GM21515 (cell line): Measurements from ENCODE around the gene LHFPL3.

ENCODE experiments used
- ATAC-seq: cut with Tn5 transposase; IDR thresholded peaks from one replicate; pipeline ENCODE4 v1.9.1; 2021; ENCODE audit not compliant: unreplicated experiment

The LHFPL3 gene

GRCh38 chr7:104795086-104795485 lies 466.7 kb downstream of the LHFPL3 start:
- ATAC-seq: no peak

DNA sequence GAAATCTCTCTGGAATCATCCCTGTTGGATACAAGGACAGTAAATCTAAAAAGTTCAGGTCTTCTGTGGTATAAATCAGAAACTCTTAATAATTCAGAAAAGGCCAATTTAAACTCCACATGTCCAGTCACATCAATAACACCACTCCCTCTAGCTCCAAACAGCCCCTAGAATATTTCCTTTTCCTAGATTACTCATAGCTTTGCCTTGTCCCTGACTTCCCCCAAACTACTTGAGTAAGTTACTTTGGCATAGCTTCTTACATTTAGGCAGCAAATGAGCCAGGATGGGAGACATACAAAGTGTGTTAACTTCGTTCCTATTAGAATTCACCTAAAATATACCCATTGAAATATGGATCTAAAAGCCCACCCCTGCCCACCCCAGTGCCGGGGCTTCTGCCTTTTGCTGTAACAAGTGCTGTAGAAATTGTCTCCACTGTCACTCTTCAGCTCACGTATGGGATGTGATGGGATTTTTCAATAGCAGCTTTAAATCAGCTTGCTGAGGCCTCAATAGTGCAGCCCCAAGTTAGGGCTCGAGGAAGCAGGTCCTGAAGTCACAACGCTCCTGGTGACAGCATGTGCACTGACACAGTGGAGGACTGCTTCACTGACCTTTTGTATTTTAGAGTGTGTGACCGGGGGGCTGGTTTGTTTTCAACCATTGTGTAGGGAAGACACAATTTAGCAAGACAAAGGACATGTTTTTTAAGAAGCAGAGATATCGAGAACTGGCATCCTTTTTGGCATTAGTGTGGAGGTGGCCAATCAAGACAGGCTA lies 467.4 kb downstream of the LHFPL3 start:
- no peak for ATAC-seq

- no peak for ATAC-seq
Measured at GRCh38 chr7:104800307-104800706, 471.9 kb downstream of the LHFPL3 start.

DNA sequence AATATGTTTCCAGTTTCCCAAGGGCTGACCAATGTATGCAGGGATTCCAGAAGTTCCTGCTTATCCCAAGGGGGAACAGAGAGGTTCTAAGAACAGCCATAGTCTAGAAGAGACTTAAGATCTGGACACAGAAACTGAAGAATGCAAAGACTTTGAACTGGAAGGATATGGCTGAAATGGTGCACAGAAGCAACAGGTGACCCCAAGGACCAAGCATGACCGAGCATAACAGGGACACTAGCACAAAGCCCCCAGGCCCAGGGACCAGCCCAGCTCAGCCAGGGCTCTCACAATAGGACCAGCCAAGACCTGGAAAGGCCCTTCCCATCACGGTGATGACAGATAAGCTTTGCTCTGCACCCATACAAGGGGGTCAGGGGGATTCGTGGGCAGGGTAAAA lies 472.6 kb downstream of the LHFPL3 start:
- ATAC-seq: no peak

- ATAC-seq: no peak
Measured at GRCh38 chr7:104803931-104804330, 475.5 kb downstream of the LHFPL3 start.

GRCh38 chr7:104804696-104805095 lies 476.3 kb downstream of the LHFPL3 start:
- ATAC-seq: no peak

GRCh38 chr7:104805449-104806317 lies 477.3 kb downstream of the LHFPL3 start:
- no peak for ATAC-seq

- ATAC-seq: no peak
Measured at GRCh38 chr7:104807671-104808070, 479.3 kb downstream of the LHFPL3 start.

- ATAC-seq: no peak
Measured at GRCh38 chr7:104809906-104810305, 481.5 kb downstream of the LHFPL3 start.

DNA sequence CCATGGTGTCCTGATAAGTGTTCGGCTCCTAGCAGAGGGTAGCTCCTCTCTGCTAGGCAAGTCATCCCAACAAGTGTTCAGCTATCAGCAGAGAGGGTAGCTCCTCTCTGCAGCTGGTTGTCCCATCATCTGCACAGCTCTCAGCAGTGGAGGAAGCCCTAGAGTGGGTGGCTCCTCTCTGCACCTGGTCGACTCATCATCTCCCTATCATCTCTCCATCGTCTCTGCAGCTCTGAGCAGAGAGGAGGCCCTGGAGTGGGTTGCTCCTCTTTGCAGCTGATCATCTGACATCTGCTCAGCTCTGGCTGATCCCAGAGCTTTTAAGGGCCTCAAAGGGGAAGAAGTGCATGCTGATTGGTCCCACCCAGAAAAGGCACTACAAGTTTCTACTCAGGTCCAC lies 485.7 kb downstream of the LHFPL3 start:
- ATAC-seq: no peak

DNA sequence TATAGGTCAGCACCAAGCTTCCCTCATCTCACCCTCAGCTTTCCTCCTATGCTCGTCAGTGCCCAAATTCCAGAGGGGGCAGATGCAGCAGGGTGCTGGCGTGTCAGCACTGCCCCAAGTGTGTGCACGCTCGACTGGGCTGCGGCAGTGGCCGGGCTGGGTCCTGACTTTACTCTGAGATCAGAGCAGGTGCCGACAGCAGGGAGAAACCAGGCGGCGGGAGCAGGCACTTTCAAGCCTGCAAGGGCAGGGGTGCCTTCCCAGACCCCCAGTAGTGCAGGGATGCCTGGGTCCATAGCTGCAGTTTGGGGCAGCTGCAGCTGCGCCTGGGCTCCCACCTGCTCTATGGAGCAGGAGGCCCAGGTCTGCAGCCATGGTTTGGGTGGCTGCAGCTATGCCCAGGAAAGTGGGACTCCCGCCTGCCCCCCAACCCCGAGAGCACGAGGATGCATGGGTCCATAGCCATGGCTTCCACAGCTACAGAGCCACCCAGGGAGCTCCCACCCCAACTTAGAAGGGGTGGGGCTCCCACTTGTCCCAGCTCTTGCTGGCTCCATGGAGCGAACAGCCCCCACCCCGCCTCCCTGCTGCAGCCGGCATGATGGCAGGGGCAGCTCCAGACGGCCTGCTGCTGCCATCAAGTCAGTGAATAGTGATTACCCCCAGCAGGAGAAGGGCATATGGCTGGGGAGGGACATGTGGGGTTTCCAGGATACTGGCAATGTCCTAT lies 486.4 kb downstream of the LHFPL3 start:
- ATAC-seq: no peak

DNA sequence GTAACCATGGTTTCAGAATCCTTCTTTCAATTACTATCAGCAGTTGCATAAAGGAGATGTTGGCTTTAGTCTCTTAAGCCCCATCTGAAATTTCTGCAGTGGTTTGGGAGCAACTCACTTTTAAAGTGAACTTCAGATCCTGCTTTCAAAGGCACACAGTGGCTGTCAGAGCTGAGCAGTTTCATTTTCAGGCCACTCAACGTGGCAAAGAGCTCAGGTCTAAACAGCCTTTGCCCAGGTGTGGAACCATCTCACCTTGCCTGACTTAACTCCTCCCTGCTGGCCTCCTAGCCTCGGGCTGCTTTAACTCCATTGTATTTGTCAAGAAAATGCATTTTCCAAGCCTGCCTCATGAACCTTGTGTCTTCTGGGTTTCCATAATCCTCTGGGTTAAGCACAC lies 488.1 kb downstream of the LHFPL3 start:
- no peak for ATAC-seq

DNA sequence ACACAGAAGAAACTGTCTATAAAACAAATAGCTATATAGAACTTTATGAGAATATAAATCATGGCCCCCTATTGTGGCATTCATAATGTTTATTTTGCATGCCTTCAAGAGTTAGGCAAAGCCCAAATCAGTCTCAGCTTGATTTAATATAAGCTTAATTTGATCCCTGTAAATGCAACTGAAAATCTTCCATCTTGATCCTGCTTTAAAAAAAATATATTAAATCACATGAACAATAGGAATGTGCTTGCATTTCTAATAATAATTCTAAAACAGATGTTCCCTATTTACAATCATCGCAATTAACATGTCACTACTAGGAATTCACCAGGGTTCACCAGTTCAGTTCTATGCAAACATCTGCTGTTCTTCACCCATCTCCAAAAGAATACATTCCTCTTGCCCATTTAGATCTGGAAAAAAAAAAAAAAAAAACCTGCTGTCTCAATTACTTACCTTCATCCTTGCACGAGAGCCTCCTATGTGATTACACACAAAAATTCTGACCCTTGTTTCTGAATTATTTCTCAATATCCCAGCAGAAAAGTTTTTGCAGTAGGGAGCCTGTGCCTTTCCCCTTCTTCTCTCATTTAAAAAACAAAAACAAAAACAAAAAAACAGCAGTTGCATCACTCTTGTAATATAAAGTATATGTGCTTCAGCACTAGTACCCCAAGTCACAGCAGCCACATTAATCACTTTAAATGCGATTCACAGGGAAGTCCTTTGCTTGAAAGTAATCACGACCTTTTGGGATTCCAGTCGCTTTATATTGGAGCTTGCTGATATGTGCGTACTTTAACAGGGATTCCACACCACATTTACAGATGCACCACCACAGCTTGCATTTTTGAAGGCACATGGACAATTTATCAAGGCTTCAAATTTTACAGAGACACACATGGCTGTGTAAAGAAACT lies 490.8 kb downstream of the LHFPL3 start:
- no peak for ATAC-seq

DNA sequence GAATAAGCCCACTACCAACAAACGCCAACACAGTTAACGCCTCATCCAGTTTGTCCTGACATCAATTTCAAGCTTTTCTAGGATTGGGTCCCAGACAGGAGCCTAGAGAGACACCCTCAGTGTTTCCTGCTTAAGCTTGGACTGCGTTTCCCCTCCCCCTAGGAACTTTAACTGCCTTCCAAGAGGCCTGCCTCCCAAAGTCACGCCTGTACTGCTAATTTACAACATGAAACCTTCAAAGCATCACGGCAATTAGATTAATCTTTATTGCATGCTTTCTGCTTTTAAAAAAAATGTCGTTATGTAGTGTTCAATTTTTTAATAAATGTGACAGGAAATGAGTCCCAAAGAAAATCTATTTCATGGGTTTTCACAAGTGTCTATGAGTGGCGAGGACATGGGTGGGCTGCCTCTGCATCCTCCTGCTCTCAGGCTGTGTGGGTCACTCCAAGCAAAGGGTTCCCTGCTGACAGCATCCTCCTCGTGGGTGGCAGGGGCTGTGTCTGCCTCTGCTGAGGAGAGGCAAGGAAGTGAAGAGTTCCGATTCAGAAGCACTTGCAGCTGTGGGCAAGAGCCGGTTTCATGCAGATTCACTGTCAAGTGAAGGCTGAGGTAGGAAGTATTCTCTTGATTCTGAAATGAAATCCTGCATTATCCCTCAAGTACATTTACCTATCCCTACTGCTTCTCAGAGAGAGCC lies 492.6 kb downstream of the LHFPL3 start:
- no peak for ATAC-seq

DNA sequence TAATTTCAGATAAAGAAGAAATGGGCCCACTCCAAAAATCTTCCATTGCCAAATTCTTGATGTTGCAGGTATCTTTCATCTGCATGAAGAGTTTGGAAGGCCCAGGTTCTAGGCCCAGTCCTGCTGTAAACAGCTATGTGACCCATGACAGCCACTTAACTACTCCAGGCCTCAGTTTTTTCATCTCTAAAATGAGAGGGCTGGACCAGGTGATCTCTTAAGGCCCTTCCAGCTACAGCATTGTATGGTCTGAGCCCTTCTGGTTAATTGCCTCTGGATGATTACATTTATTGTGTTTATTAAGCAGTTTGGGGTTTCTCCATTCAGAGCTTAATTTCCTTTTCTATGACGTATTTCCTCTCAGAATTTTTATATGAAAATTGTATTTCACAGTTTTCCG lies 494.8 kb downstream of the LHFPL3 start:
- no peak for ATAC-seq

GRCh38 chr7:104825099-104825498 lies 496.7 kb downstream of the LHFPL3 start:
- no peak for ATAC-seq

DNA sequence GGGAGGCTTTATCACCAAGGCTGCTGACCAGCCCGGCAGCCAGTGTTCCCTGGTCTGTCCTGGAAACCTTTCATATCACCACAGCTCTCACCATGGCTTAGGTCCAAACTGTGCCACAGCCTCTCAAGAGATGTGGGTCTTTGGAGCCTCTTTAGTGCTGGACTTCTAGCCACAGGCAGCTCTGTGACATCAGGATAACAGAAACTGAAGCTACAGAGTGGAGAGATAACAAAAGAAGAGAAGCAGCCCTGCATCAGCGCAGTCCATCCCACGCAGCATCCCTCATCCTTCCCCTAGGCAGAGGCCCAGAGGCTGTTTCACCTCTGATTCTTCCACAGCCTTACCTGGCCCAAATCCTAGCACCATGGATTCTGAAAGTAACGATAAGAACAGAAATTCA lies 497.7 kb downstream of the LHFPL3 start:
- no peak for ATAC-seq

DNA sequence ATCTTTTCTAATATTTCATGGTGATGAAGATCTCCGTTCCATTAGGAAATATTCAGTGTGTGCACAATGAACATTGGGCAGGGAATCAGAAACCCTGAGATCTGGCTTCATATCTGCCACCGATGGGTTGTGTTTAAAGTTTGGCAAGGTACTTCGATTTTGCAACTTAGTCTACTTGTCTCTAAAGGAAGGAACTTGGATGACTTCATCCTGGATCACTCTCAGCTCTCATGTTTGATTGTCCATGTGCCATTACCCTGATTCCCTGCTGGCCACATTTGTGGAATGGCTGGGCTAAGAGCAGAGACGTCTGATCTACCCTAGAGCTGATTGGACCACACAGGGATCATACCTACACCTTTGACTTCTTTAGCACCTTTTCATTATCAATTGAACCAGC lies 508.6 kb downstream of the LHFPL3 start:
- no peak for ATAC-seq

DNA sequence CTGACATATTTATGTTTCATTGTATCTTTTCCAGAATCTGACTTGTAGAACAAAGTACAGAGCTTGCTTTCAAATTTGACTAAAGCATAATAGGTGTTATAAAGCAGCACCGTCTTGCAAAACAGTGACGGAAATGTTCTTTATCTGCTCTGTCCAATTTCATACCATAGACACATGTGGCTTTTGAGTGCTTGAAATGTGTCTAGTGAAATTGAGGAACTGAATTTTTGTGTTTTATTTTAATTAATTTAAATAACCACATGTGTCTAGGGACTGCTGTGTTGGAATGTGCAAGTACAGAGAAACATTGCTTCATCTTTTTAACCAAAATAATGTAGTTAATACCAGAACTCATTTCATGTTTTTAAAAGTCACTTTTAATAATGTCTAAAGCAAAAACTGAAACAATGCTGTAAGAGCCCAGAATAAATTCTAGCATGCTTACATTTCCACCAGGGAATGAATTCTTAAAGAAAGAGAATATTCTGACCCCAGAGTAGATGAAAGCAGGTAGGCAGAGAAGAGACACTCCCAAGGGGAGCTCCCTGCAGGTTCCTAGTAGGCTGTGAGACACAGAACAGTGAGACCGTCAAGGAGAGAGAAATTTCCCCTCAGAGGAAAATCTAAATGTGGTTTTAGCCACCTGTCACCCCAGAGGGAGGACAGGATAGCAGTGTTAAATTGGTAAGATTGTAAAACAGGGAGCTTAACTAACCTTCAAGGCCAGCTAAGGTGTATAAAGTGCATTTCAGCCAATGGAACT lies 510.3 kb downstream of the LHFPL3 start:
- ATAC-seq: no peak
